Neural crest cell (in vitro differentiated cells): Measurements from ENCODE around the gene KHK. TPM values are rescaled to one million over a fixed set of nuclear protein-coding genes. Genes with fewer than 3 reads are reported as not detected.

Experiments
- DNase-seq: peaks from one replicate; pipeline ENCODE4 v3.0.0; 2021; ENCODE audit warnings: low read depth, mixed read lengths, low spot score
- H3K27ac Mint-ChIP-seq: one replicate; pipeline ENCODE4 v1.8.0; 2021; ENCODE audit warnings: mild to moderate bottlenecking, mixed read lengths; ENCODE audit not compliant: unreplicated experiment
- H3K27me3 Mint-ChIP-seq: 2 replicates; pipeline ENCODE4 v1.8.0; 2021; ENCODE audit warnings: low read depth, mild to moderate bottlenecking, mixed read lengths
- H3K36me3 Mint-ChIP-seq: 2 replicates; pipeline ENCODE4 v1.8.0; 2021; ENCODE audit warnings: low read depth, mild to moderate bottlenecking, mixed read lengths
- H3K4me1 Mint-ChIP-seq: 2 replicates; pipeline ENCODE4 v1.8.0; 2021; ENCODE audit warnings: mixed read lengths
- H3K4me3 Mint-ChIP-seq: one replicate; pipeline ENCODE4 v1.8.0; 2021; ENCODE audit warnings: mild to moderate bottlenecking, mixed read lengths
- H3K9me3 Mint-ChIP-seq: 2 replicates; pipeline ENCODE4 v1.8.0; 2021; ENCODE audit warnings: mixed read lengths
- CTCF ChIP-seq: fragments of 200-600 bp; sonication (generic); conservative IDR thresholded peaks from 2 replicates; pipeline ENCODE4 v1.5.0; 2021; ENCODE audit warnings: antibody characterized with exemption, mild to moderate bottlenecking
- total RNA-seq: library from RNA; stranded (reverse); gene quantifications from 2 replicates; pipeline ENCODE4 v1.2.1, GENCODE V29; 2021

Gene KHK
- total RNA-seq, 1 donor from 2014 or later: 10.0 TPM

DNA sequence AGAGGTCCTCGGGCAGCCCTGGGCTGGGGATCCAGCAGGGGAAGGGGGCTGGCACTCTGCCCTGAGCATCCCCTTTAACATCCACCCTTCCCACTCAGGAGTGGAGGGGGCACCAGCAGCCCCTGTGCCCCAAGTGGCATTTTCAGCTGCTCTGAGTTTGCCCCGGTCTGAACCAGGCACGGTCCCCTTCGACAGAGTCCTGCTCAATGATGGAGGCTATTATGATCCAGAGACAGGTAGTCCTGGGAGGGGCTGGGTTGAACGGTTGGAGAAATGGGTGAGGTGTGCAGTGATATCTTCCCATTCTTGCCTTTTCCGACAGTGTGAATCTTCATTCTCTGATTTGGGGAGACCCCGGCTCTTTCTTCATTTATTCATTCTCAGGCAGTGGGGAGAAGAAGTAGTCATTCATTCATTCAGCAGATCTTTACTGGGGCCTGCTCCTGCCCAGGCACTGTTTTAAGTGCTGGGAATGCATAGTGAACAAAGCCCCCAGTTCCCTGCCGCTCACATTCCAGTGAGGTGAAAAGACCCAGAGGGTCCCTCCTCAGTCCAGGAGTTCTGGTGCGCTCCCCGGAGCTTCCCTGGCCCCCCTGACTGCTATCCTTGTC lies 1.4 kb upstream of the KHK start:
- Mint-ChIP-seq H3K27me3 (peaks cover 13% of the 10 kb centered on the region), H3K9me3 (no peaks in the 10 kb centered on the region), H3K4me1 (peaks cover 33% of the 10 kb centered on the region), H3K36me3 (no peaks in the 10 kb centered on the region), H3K4me3 (peak overlapping the region; percentile 61), H3K27ac (no peak overlapping the region)
- no peak for TF ChIP-seq CTCF
- DNase-seq: no peak

DNA sequence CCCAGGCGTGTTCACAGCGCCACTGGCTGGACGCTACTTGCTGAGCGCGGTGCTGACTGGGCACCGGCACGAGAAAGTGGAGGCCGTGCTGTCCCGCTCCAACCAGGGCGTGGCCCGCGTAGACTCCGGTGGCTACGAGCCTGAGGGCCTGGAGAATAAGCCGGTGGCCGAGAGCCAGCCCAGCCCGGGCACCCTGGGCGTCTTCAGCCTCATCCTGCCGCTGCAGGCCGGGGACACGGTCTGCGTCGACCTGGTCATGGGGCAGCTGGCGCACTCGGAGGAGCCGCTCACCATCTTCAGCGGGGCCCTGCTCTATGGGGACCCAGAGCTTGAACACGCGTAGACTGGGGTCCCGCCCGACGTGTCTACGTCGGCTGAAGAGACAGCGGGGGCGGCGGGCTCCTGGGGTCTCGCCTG lies 891 bp upstream of the KHK start:
- DNase-seq: peak; percentile 43
- Mint-ChIP-seq H3K4me1 (peaks cover 30% of the 10 kb centered on the region), H3K27ac (no peak overlapping the region), H3K27me3 (peaks cover 13% of the 10 kb centered on the region), H3K9me3 (no peaks in the 10 kb centered on the region), H3K4me3 (peak overlapping the region; percentile 61), H3K36me3 (no peaks in the 10 kb centered on the region)
- no peak for TF ChIP-seq CTCF

DNA sequence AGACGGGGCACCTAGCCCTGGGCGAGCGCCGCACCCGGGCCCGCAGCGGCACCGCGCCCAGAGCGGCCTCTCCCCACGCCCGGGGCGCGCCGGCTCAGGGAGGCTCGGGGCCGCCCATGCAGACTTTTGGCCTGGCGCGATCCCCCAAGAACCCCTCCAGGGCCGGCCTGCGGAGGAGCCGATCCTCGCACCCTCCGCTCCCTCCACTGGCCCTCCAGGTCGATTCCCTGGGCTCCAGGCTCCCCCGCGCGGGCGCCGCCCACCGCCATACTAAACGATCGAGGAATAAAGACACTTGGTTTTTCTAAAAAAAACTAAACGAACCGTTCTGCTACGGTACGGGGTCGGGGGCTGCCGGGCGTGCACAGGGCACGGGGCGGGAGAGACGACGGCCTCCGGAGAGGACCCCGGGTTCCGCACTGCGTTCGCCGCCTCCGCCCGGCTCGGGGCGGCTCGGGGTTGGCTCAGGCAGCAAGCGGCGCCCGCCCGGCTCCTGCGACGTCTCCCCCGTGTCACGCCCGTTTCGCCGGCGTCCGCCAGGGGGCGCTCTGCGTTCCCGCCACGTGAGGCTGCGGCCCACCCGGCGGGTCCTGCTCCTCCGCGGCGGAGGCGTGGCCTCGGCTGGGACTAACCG lies 365 bp upstream of the KHK start:
- no peaks in the 10 kb centered on the region for H3K36me3 Mint-ChIP-seq
- peak overlapping the region; percentile 86 for H3K4me3 Mint-ChIP-seq
- peaks cover 12% of the 10 kb centered on the region for H3K27me3 Mint-ChIP-seq
- H3K9me3 Mint-ChIP-seq: no peaks in the 10 kb centered on the region
- peak; percentile 100 for DNase-seq
- peak; percentile 89 for TF ChIP-seq CTCF
- H3K4me1 Mint-ChIP-seq: peaks cover 24% of the 10 kb centered on the region
- H3K27ac Mint-ChIP-seq: peak overlapping the region; percentile 67

- no peak for TF ChIP-seq CTCF
- H3K4me1 Mint-ChIP-seq: peaks cover 19% of the 10 kb centered on the region
- H3K4me3 Mint-ChIP-seq: peak overlapping the region; percentile 88
- H3K36me3 Mint-ChIP-seq: no peaks in the 10 kb centered on the region
- H3K9me3 Mint-ChIP-seq: no peaks in the 10 kb centered on the region
- no peak for DNase-seq
- H3K27ac Mint-ChIP-seq: no peak overlapping the region
- H3K27me3 Mint-ChIP-seq: peaks cover 10% of the 10 kb centered on the region
Observed at GRCh38 chr2:27087823-27088410, 1.3 kb downstream of the KHK start.

DNA sequence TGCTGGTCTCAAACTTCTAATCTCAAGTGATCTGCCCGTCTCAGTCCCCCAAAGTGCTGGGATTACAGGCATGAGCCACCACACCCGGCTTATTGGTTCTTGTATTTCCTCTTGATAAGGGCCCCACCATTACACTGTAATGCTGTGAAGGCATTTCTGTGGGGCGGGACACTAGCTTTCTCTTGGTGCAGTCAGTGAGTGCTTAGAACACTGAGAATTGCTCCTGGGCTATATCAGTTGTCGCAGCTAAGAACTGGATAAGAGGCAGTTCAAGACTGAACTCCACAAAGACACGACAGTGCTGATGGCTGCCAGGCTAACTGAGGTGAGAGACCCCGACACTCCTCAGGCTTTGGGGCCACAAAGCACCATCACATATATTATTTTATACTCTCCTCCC lies 2.1 kb downstream of the KHK start:
- Mint-ChIP-seq H3K4me3 (peak overlapping the region; percentile 71), H3K36me3 (no peaks in the 10 kb centered on the region), H3K4me1 (peaks cover 19% of the 10 kb centered on the region), H3K27me3 (peaks cover 10% of the 10 kb centered on the region), H3K27ac (no peak overlapping the region), H3K9me3 (no peaks in the 10 kb centered on the region)
- TF ChIP-seq CTCF: no peak
- DNase-seq: no peak
